WI38 (cell line): ENCODE measurements around the gene PTH1R.

Experiments used
- H3K4me3 ChIP-seq: 2 replicates; pipeline ENCODE4 v1.5.1; 2011; ENCODE audit warnings: low read depth, mild to moderate bottlenecking, control low read depth, low read length
- TF ChIP-seq, protein P1 (sequence below): IDR thresholded peaks from 2 replicates; pipeline ENCODE4 v1.5.1; 2012; ENCODE audit warnings: low read depth, mild to moderate bottlenecking, control low read depth, low read length

The PTH1R gene

DNA sequence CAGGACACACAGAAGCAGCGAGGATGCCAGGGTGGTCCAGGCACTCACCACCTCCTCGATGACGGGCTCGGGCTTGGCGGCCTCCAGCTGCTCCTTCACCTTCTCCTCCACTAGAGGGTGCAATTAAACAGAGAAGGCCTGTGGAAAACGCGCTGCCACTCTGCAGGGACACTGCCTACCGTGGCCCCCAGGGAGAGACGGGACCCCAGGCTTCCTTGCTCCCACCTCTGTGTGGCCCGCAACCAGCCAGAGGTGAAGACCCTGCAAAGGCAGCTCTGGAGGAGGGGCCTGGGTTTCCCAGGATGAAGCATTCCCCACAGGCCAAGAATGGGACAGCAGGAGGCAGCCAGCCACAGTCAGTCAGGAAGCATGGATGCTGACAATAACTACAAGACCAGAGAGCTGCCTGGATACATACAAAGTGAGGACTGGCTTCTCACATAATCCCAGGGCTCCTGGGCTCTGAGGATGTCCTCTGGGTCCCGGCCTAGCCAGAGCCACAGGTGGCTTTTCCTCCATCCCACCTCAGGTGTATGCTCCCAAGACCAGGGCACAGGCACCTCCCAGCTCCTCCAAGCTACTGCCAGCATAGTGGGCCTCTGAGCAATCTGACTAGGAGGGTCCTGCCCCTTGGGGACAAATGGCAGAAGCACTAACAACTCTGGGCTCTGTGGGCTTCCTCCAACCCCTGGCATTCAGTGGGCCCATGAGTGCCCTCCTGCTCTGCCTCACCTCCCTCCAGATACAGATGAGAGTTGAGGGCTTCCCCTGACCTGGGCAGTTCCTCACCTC is 46.2 kb downstream of the PTH1R start:
- TF ChIP-seq, protein P1, sequence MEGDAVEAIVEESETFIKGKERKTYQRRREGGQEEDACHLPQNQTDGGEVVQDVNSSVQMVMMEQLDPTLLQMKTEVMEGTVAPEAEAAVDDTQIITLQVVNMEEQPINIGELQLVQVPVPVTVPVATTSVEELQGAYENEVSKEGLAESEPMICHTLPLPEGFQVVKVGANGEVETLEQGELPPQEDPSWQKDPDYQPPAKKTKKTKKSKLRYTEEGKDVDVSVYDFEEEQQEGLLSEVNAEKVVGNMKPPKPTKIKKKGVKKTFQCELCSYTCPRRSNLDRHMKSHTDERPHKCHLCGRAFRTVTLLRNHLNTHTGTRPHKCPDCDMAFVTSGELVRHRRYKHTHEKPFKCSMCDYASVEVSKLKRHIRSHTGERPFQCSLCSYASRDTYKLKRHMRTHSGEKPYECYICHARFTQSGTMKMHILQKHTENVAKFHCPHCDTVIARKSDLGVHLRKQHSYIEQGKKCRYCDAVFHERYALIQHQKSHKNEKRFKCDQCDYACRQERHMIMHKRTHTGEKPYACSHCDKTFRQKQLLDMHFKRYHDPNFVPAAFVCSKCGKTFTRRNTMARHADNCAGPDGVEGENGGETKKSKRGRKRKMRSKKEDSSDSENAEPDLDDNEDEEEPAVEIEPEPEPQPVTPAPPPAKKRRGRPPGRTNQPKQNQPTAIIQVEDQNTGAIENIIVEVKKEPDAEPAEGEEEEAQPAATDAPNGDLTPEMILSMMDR: peak; percentile 73
- H3K4me3 ChIP-seq: no peak overlapping the region

DNA sequence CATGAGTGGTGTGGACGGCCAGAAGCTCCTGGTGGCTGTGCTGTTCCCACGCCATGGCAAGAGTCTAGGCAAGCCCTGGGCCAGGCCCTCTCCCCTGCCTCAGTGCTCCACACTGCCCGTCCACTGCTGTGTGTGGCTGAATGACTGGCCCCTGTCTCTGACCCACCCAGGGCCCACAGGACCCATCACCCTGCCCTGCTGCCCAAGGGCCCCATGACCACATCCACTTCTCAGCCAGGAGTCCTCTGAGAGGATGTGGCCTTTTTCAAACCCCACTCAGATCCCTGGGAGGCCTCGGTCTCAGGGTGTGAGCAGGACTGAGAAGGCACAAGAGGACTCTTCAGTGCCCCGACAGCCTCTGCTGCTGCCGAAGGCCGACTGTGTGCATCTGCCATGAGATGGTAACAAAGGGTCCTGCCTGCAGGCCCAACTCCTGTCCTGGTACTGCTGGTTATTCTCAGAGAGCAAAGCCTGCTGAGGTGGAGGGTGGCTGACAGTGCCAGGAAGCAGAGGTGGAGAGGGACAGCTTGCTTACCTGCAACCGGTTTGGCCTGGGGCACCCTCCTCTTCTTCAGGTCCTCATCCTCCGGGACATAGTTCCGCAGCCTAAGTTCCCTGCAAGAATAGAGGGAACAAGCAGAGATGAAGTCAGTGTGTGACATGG is 47.5 kb downstream of the PTH1R start:
- TF ChIP-seq, protein P1: no peak
- H3K4me3 ChIP-seq: no peak overlapping the region

DNA sequence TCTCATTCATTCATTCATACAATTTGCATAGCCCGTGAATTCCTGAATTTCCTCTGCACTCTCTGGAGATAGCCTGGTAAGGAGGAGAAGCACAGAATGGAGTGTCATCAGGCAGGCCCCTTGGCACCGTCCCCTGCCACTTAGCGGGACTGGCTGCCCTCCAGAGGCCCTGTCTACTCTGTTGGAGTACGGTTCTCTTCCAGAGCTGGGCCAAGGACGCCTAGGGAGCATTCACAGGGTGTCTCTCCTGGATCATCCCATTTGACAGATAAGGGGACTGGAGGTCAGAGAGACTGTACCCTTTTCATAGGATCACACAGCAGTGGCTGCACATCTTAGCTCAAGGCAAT is 48.0 kb downstream of the PTH1R start:
- TF ChIP-seq, protein P1: no peak
- no peak overlapping the region for H3K4me3 ChIP-seq

DNA sequence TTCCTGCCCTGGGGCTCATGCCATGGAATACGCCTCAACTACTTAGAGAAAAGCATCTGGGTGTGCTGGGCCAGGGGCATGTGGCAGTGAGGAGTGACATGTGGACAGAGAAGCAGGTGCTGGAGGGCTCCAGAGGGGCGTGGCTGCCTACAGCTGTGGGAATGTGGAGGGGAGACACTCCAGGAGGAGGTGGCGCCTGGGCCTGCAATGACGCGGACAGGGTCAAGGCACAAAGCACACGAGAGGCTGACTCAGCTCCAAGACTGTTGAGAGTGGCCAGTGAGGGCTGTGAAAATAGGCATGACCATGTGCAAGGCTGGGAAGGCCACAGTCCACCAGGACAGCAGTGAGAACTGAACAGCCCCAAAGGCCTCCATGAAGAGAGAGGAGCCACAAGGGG is 48.5 kb downstream of the PTH1R start:
- TF ChIP-seq, protein P1: no peak
- no peak overlapping the region for H3K4me3 ChIP-seq

DNA sequence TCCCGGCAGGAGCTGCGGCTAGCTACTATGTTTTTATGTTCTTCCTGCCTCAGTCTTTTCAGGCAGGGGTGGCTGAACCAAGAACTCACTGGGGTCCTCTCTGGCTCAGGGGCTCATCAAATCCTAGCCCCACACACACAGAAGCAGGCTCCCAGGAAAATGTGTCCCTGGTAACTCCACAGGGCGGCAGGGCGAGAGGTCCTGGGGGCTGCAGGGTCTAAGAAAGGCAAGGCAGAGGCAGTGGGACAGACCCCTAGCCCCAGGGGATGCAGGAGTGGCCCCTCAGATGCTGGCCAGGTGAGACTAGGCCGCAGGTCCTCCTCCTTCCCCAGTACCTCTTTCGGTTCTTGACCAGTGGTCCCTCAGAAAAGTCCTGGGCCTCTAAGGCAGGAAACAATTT is 48.9 kb downstream of the PTH1R start:
- H3K4me3 ChIP-seq: no peak overlapping the region
- TF ChIP-seq, protein P1: no peak

DNA sequence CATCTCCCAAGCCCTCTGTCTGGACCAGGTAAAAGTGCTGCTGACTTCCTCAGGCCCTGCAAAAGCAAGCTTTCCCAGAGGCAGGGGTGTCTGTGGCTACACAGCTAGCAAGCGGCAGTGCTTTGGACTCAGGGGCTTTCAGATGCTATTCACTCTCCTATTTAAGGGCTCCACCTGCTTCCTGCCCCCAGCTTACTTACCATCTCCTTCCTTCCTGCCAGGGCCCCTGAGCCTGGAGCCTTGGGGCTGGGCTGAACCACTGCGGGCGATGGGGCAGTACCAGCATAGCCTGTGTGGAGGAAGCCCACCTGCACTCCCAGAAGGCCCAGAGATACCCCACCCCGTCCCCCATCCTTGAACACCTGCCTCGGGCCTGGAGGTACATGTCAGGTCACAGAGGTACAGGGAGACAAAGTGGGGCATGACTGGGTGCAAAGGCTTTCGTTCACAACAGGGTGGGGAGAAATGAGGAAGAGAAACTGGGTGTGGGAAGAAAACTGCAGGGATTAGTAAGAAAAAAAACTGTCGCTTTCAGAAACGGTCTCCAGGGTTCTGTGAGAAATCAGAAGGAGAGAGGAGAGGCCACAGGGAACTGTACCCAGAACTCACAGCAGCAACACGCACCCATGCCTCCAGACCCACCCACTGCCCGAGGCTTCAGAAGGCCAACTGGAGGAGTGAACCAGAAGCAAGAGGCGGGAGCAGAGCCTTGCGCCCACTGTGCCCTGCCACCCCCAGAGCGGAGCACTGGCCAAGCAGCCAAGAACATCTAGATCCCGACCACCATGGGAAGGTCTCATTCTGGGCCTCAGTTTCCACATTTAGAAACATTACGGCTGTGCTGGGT is 49.6 kb downstream of the PTH1R start:
- H3K4me3 ChIP-seq: no peak overlapping the region
- TF ChIP-seq, protein P1: no peak
